Esophagus mucosa (tissue), 1 donor: Measurements from ENCODE around the gene EED. TPM values are rescaled to one million over a fixed set of nuclear protein-coding genes. Genes with fewer than 3 reads are reported as not detected.
A peak's percentile ranks its signal among the peaks of the same experiment; 100 is the strongest.

Source experiments
- ATAC-seq: fragments of 200-7000 bp; cut with Tn5 transposase; one replicate; pipeline ENCODE4 v1.9.1; 2020
- total RNA-seq: library from RNA; stranded (reverse); gene quantifications from one replicate; pipeline ENCODE4 v1.2.4, GENCODE V29; 2023
- donor health status: DM: yes; HTN: yes; CAD: no.

Gene EED, protein sequence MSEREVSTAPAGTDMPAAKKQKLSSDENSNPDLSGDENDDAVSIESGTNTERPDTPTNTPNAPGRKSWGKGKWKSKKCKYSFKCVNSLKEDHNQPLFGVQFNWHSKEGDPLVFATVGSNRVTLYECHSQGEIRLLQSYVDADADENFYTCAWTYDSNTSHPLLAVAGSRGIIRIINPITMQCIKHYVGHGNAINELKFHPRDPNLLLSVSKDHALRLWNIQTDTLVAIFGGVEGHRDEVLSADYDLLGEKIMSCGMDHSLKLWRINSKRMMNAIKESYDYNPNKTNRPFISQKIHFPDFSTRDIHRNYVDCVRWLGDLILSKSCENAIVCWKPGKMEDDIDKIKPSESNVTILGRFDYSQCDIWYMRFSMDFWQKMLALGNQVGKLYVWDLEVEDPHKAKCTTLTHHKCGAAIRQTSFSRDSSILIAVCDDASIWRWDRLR
- total RNA-seq, result 10.6 TPM

DNA sequence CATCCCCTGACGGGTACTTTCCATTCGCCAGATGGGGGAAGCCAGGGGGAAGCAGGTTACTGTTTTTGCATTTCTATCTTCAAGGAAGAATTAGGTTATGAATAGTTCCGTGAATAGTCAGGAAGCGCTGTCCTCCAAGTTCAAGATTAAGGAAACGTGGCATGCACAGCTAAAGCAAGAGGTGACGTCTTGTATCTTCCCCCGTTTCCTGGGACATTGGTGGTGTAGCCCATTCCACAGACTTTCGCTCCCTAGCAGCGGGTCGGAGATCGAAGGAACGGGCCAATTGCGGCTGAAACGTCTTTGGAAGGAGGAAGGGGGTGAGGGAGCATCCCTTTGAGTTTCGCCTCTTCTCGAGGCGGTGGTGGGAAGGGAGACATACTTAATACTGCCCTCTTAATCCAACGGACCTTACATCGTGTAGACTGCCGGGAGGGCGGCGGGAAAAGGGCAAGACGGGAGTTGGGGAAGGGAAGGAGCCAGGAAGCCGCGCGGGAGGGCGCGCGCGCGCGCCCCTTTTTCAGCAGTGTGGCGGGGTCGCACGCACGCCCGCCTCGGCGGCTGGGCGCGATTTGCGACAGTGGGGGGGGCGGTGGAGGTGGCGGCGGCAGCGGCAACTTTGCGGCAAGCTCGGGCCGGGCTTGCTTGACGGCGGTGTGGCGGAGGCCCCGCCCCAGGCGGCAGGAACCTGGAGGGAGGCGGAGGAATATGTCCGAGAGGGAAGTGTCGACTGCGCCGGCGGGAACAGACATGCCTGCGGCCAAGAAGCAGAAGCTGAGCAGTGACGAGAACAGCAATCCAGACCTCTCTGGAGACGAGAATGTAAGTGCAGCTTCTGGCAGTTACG is at the start of gene EED:
EED (plus strand) TSS at position 232 of the 847 bp plus-strand sequence; CDS start at position 709, 477 bp downstream.
- peak; percentile 98 for ATAC-seq

- no peak for ATAC-seq
Measured at GRCh38 chr11:86194998-86195397, 49.6 kb upstream of the EED start.

DNA sequence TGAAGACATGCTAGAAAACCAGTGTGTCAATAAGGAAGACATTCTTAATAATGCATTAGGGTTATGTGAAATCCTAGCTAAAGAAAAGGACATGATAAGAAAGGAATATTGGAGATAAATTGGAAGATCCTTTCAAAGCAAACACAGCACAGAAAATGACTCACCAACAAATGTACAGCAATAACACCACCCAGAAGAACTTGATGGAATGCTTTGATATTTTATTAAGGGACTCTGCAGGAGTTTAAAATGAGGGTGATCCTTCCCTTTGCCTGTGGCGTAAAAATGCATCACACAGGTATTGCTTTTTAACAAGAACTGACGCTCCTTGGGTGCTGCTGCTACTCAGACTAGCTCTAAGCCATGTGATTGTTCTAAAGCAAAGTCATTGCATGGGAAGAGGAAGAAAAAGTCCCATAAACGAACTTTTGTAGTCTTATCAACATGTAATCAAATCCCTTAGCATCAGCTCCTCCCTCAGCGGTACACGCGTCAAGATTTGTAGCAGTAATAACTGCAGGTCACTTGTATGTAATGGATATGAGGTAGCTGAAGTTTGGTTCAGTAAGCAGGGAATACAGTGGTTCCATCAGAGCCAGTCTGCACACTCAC is 48.4 kb upstream of the EED start:
- no peak for ATAC-seq

GRCh38 chr11:86196913-86197312 is 47.6 kb upstream of the EED start:
- ATAC-seq, result no peak

GRCh38 chr11:86197448-86197847 is 47.1 kb upstream of the EED start:
- no peak for ATAC-seq

- ATAC-seq, result no peak
Measured at GRCh38 chr11:86198139-86198538, 46.4 kb upstream of the EED start.

- ATAC-seq, result no peak
Measured at GRCh38 chr11:86199354-86199753, 45.2 kb upstream of the EED start.

DNA sequence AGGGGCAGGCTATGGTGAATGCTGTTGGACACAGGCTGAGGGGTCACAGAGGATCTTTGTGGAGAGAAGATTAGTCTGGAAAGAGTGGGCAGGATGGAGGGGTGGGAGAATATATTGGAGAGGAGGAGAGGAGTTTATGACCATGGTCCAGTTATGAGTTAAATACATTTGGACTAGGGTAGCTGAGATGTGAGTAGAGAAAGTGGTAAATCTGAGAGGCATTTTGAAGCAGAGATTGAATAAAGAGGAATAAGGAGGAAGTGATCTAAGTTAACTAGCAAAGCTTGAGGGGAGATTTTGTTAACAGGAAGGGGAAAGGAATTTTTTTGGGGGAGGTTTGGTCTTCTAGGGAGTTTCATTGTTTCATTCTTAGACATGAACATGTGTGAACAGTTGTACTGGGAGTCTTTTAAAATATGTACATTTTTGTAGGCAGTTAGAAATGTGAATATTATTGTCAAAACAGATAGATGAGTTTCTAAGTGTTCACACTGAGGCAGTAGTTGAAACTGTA is 43.1 kb upstream of the EED start:
- no peak for ATAC-seq

GRCh38 chr11:86202013-86202336 is 42.6 kb upstream of the EED start:
- peak; percentile 43 for ATAC-seq

GRCh38 chr11:86204356-86204755 is 40.2 kb upstream of the EED start:
- ATAC-seq, result no peak

DNA sequence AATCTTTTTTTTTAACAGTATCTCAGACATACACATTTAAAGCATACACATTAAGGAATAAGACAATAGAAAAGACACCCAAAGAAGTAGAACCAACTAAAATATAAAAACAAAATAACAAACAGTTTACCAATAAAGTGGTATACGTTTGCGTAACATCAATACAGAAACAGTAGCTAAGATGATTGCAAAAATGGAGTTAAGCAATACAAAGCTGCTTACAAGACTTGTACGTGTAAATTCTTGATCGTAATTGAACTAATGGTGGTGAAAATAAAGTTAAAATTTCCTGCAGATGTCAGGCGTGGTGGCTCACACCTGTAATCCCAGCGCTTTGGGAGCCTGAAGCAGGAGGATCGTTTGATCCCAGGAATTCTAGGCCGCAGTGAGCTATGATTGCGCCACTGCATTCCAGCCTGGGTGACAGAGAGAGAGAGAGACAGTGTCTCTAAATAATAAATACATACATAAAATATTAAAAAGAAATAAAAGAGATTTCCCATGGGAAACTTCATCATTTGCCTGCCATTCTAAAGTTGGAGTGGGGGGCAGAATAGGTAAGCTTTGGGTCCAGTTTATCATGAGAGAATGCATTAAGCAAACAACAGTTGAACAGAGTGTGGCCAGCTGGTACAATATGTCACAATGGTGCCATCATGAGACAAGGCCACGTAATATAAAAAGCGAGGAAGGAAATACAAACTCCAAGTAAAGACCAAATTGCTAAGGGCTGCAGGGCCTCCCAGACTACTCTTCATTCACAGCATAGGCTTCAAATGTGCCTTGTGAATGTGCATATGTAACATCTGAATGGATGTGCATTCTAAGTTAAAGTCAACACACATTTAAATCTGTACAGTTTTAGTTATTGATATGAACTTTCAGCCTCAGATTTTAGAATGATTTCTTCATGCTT is 38.9 kb upstream of the EED start:
- no peak for ATAC-seq

DNA sequence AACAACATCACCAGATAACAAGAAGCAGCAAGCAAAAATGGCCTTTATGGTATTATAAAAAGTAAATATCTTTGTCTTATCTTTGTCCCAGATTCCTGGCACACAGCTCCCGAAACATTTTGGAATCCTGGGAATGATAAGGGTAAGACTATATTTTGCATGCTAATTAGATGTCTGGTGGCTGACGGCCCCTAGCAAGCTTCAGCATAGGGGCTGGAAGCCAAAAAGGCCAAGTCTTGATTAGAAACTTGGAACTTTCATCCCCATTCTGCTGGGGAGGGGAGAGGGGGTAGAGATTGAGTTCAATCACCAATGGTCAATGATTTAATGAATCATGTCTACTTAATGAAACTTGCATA is 38.2 kb upstream of the EED start:
- ATAC-seq, result no peak

GRCh38 chr11:86207413-86207812 is 37.1 kb upstream of the EED start:
- no peak for ATAC-seq

GRCh38 chr11:86208572-86208971 is 36.0 kb upstream of the EED start:
- ATAC-seq, result no peak

- no peak for ATAC-seq
Measured at GRCh38 chr11:86209806-86210657, 34.5 kb upstream of the EED start.

- ATAC-seq, result no peak
Measured at GRCh38 chr11:86210898-86211297, 33.7 kb upstream of the EED start.

GRCh38 chr11:86211619-86212018 is 32.9 kb upstream of the EED start:
- no peak for ATAC-seq

GRCh38 chr11:86212019-86212611 is 32.4 kb upstream of the EED start:
- ATAC-seq, result no peak

DNA sequence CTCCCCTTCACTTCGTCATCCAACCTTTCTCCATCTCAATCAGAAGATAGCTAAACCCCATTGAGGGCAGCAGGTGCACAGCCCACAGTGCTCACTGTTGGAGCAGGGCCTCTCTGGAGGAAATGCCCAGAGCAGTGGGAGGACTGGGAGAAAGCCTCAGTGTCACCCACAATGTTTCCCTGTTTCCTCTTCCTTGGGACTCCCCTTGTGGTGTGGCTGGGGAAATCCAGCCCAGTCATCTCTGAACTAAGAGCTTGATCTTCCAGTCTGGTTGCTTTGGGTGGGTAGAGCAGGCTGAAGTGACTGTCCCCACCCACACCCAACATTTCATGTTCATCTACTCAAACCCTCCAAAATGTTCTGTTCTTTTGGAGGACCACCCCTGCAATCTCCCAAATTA is 29.8 kb upstream of the EED start:
- peak; percentile 90 for ATAC-seq
